H1 (cell line): ENCODE data around the gene TMEM51. TPM values are rescaled to one million over a fixed set of nuclear protein-coding genes. Genes with fewer than 3 reads are reported as not detected.
A peak's percentile ranks its signal among the peaks of the same experiment; 100 is the strongest.

Experiments used
- BRCA1 ChIP-seq: IDR thresholded peaks from 2 replicates; pipeline ENCODE4 v1.6.1; 2012; ENCODE audit warnings: low read depth, low read length, improper control_type of control experiment
- EP300 ChIP-seq, 2 experiments: IDR thresholded peaks; 1 replicate in 1 of 2; 2 replicates in 1 of 2; pipeline ENCODE4 v1.6.1; 2011 to 2012; ENCODE audit warnings: low read depth in 2 of 2, low read length in 2 of 2, mild to moderate bottlenecking in 2 of 2, borderline replicate concordance in 1 of 2, inconsistent platforms in 1 of 2, moderate library complexity in 1 of 2
- FOSL1 ChIP-seq: IDR thresholded peaks from 2 replicates; pipeline ENCODE4 v1.6.1; 2011; ENCODE audit warnings: mild to moderate bottlenecking, low read depth, low read length, moderate library complexity; ENCODE audit not compliant: insufficient read depth
- GABPA ChIP-seq: IDR thresholded peaks from 2 replicates; pipeline ENCODE4 v1.6.1; 2011; ENCODE audit warnings: mild to moderate bottlenecking, low read length, moderate library complexity, borderline replicate concordance; ENCODE audit not compliant: insufficient read depth
- JUND ChIP-seq: IDR thresholded peaks from 2 replicates; pipeline ENCODE4 v1.6.1; 2011; ENCODE audit warnings: mild to moderate bottlenecking, improper control_type of control experiment, low read length
- PHF8 ChIP-seq: fragments of 200-600 bp; sonication (generic); conservative IDR thresholded peaks from 2 replicates; pipeline ENCODE4 v1.7.1; 2012; ENCODE audit warnings: low read depth, mild to moderate bottlenecking, inconsistent platforms, low read length, moderate library complexity
- POLR2AphosphoS5 ChIP-seq: IDR thresholded peaks from 2 replicates; pipeline ENCODE4 v1.6.1; 2011; ENCODE audit warnings: low read depth, low read length
- TEAD4 ChIP-seq: IDR thresholded peaks from 2 replicates; pipeline ENCODE4 v1.6.1; 2012; ENCODE audit warnings: low read depth, low read length, inconsistent platforms, mixed read lengths
- polyA plus RNA-seq, 7 experiments: library from polyadenylated mRNA; depleted of rRNA in 3 of 7; stranded (reverse) in 5 of 7; unstranded in 2 of 7; fragments of >200 nt in 5 of 7; fragments of 200-250 nt in 2 of 7; gene quantifications; 1 replicate in 5 of 7; 2 replicates in 1 of 7; 4 replicates in 1 of 7; pipeline versions ENCODE4 v1.2.1 to v1.2.3, GENCODE V29; 2011 to 2013; ENCODE audit warnings: missing spikeins in 2 of 7, mixed read lengths in 2 of 7
- total RNA-seq: library from RNA; stranded (reverse); fragmentation: NEBNext Ultra II Directional; extraction: Animal tissue kit (Norgen Biotek cat#: 25700); gene quantifications from 2 replicates; pipeline ENCODE4 v1.2.1, GENCODE V29; 2021

TMEM51 gene
- total and polyA plus RNA-seq, 2 of the 8 experiments (the other 6 are each of a cell fraction or from before 2014, with no cell fraction given), result 9.9 to 10.7 TPM

DNA sequence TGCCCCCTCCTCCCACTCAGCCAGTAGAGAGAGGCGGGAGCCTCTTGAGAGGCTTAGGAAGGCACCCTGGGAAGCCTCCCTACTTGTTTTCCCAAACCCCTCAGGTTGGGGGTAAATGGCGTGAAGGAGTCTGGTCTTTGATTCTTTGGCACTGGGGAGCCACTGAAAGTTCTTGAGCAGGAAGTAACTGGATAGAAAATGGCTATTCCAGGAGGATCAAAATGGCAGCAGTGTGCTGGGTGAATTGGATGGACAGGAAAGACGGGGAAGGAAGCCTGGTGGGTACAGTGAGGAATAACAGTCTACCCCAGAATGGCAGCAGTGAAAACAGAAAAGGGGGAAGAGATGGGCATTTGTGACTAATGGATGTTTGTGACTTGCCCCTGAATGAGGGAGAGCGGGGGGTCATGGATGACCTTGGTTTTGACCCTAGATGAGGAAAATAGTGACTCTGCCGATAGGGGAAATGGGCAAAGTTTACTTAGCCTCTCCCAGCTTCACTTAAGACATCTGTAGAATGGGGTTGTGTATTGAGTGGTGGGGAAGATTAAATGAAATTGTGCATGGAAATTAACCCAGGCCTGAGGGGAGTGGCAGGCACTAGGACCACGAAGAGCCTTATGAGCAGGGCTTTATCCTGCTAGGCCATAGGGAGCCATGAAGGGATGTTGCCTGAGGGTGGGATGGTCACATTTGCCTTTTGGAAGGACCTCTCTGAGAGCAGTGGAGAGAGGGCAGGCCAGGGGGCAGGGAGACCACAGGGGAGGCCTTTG, 32.7 kb downstream of the TMEM51 start (continued):
- TF ChIP-seq BRCA1 (no peak), POLR2AphosphoS5 (0 out of 2 replicates have a peak, but pooled peaks have one; percentile 13), EP300 (IDR thresholded peaks at IDR 0.05; ENCODE audit: borderline replicate concordance in 1 of 2, low read depth in 2 of 2, low read length in 2 of 2) (no peak), PHF8 (no peak), GABPA (no peak), JUND (no peak), FOSL1 (peak; percentile 85), TEAD4 (no peak)
